ENCODE data around the gene TNFSF8.

GRCh38 chr9:114884787-114885452, 45.5 kb downstream of the TNFSF8 start:
- TF ChIP-seq GATA2 (IDR thresholded peaks at IDR 0.05; ENCODE audit: low read depth, low read length): no peak
- no peak for TF ChIP-seq GATA3 (IDR thresholded peaks at IDR 0.05; ENCODE audit: low read depth, low read length)

All from SH-SY5Y (cell line).